Hindlimb muscle (tissue), 1 donor: Measurements from ENCODE around the gene PSAPL1. TPM values are rescaled to one million over a fixed set of nuclear protein-coding genes. Genes with fewer than 3 reads are reported as not detected.

Source experiments
- polyA plus RNA-seq: library from polyadenylated mRNA; unstranded; fragments of 120-200 nt; gene quantifications from one replicate; pipeline ENCODE4 v1.2.1, GENCODE V29; 2013; ENCODE audit not compliant: insufficient read length

The PSAPL1 gene
- polyA plus RNA-seq, 1 donor, result not detected

Other genes with a start within 250 kb of the PSAPL1 start
- 6.9 TPM for gene SORCS2, start 242.4 kb downstream of the PSAPL1 start, polyA plus RNA-seq